GM18511 (cell line): ENCODE results near the gene RASA4B.
A peak's percentile ranks its signal among the peaks of the same experiment; 100 is the strongest.
"Not testable (repeated sequence)": the region's sequence is repeated elsewhere in the genome, so short reads cannot be mapped to it uniquely, and the experiment has no call there.

ENCODE experiments used
- ATAC-seq: cut with Tn5 transposase; IDR thresholded peaks from one replicate; pipeline ENCODE4 v1.9.1; 2021; ENCODE audit warnings: mild to moderate bottlenecking, moderate library complexity; ENCODE audit not compliant: unreplicated experiment

Gene RASA4B

DNA sequence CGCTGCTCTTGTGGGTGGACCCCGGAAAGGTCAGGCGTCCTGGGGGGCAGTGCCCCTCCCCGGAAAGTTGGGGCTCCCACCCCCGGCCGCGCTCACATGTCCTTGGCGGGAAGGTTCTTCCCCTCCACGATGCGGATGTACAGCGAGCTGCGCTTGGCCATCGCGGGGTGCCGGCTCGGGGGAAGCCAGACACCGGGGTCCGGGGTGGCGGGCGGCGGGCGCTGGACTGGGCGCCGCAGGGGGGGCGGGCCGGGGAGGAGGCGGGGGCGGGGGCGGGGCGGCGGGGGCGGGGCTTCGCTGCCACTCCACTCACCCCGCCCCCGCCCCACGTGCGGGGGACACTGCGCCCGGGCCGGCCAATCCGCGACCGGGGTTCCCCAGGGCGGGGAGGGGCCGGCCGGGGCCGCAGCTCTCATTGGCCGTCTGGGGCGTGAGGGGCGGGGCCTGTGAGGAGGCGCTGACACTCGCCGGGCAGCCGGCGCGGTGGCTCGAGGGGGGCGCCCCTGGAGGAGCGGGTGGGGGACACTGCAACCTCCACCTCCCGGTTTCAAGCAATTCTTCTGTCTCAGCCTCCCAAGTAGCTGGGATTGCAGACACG lies at the start of gene RASA4B:
TSS of gene RASA4B (minus strand) at position 228 of the 598 bp plus-strand sequence. CDS start at position 161, 67 bp downstream.
- ATAC-seq: peak; percentile 68

DNA sequence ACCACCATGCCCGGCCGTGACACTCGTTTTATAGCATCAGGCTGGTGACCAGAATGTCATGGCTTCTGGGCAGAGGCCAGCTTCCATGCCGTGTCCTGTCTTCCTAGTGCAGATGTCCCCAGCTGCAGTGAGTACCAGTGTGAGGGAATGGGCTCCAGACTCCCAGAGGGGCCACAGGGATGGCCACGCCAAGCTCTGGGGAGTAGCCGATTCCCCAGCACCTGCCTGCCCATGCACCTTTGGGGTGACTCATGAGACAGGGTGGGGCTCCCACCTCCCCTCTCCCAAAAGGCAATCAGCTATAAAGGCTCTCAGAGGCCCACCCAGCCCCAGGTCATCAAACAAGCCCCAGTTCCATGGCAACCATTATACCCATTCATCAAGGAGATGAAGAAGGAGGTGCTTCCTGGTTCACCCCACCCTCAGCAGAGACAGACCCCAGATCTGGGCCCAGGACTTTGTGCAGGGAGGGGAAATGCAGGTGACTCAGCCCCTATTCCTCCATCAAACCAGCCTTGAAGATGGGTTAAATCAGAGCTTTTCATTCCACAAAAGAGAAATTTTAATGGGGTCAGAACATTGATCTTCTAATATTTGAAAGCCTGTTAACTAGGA lies 33.3 kb upstream of the RASA4B start, which contains the start of gene SPDYE2:
TSS of gene SPDYE2 (plus strand) at position 419 of the 615 bp plus-strand sequence. CDS start 2,030 bp downstream, outside the sequence.
- not testable (repeated sequence) for ATAC-seq

DNA sequence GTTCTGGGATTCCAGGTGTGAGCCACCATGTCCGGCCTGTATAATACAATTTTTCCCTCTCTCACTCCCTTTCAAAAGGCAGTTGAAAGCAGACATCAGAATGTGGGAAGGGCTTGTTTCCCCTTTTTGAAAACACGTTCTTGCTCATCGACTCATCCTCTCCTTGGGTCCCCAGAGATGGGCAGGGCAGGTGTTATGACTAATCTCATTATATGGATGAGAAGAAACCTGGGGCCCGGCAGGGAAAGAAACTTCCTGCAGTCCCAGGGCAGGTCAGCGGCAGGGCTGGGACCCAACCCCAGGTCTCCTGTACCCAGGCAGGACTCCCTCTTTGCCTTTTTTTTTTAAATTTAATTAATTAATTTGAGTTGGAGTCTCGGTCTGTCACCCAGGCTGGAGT lies 28.8 kb upstream of the RASA4B start:
- peak; percentile 89 for ATAC-seq

DNA sequence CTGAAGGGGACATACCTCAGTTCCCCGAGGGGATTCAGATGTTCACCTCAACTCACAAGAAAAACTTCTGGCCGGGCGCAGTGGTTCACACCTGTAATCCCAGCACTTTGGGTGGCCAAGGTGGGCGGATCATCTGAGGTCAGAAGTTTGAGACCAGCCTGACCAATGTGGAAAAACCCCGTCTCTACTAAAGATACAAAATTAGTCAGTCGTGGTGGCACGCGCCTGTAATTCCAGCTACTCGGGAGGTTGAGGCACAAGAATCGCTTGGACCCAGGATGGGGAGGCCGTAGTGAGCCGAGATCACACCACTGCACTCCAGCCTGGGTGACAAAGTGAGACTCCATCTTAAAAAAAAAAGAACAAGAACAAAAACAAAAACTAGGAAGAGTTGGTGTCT lies 27.7 kb upstream of the RASA4B start:
- ATAC-seq: not testable (repeated sequence)

DNA sequence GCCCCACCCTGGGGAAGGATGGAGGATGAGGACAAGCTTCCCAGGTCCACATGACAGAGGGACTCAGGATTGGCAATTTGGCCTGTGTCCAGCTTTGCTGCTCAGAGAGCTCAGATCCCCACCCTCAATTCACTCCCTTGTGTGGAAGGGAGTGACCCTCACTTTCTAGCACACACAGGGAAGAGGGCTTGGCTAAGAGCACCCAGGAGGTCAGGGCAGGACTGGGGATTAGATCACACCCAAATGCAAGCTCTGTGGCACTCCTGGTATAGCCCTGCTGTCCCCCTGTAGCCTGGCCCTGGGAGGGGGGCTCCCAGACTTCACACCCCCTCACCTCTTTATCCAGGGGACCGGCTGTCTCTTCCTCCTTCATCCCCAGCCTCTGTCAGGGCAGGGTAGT lies 26.8 kb upstream of the RASA4B start:
- not testable (repeated sequence) for ATAC-seq

DNA sequence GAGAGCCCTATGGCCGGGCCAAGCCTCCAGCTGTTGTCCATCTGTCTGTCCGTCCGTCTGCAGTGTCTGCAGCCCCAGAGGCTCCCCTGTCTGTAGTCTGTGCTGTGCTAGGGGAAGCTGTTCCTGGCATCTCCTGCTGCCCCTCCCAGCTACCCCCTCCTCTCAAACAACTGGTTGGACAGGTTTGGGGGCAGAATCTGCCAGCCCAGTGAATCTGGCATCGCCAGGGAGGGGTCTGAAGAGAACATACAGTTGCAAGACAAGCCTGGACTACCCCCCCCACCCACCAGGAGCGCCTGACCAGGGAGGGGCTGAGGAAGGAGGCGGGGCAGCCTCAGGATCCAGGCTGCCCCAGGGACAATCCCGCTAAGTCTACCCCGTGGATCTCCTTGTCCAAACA lies 26.0 kb upstream of the RASA4B start, which contains the start of gene UPK3BL2:
TSS of gene UPK3BL2 (minus strand) at position 101 of the 400 bp plus-strand sequence. CDS start at position 41, 60 bp downstream.
- ATAC-seq: not testable (repeated sequence)

DNA sequence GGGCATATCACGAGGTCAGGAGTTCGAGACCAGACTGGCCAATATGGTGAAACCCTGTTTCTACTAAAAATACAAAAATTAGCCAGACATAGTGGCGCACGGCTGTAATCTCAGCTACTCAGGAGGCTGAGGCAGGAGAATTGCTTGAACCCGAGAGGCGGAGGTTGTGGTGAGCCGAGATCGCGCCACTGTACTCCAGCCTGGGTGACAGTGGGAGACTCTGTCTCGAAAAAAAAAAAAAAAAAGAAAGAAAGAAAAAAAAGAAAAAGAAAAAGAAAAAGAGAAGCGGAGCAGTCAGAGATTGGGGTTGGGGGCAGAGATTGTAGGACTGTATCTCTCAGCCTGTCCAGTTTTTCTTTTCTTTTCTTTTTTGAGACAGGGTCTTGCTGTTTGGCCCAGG lies 25.2 kb upstream of the RASA4B start:
- ATAC-seq: not testable (repeated sequence)

DNA sequence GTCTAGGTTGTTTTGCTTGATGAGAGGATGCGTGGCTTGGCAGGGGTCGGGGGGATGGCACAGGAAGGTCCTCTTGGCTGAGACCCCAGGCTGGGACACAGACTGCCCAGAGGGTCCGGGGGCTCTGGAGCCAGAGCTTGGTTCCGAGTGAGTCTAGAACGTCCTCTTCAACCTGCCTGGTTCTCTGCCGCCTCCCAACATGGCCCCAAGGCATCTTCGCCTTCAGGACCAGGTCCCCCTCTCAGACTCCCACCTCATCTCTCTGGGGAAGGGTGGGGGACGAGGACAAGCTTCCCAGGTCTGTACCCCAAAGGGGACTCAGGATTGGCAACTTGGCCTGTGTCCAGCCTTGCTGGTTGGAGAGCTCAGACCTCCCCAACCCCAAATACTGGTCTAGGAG lies 24.5 kb upstream of the RASA4B start:
- ATAC-seq: not testable (repeated sequence)

DNA sequence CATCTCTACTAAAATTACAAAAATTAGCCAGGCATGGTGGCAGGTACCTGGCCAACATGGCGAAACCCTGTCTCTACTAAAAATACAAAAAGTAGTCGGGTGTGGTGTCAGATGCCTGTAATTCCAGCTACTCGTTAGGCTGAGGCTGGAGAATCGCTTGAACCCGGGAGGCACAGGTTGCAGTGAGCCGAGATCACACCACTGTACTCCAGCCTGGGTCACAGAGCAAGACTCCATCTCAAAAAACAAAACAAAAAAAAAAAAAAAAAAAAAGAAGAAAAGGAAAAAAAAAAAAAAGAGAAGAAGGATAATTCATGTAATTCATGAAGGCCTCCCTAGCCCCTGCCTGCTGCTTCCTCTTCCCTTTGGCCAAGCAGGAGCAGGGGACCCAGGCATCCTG lies 23.0 kb upstream of the RASA4B start:
- ATAC-seq: not testable (repeated sequence)

DNA sequence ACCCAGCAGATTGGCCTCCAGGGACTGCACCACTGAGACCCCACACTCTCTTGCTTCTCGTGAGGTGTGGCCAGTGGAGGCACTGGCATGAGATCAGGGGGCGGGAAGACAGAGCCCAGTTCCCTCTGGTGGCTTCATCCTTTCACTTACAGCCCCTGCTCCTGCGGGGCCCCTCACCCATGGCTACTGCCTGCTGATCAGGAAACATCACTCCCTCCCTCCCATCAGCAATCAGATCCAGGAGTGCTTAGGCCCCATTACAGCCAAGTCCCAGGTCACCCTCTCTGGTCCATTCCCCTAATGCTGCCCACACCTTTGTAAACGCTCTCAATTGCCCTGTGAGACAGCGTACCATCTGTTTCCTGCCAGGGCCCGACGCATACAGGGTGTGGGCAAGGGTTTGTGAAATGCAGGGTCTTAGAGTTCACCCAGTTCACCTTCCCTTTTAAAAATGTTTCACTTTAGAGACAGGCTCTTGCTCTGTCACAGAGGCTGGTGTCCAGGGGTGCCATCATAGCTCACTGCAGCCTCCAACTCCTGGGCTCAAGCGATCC lies 17.6 kb upstream of the RASA4B start:
- not testable (repeated sequence) for ATAC-seq

DNA sequence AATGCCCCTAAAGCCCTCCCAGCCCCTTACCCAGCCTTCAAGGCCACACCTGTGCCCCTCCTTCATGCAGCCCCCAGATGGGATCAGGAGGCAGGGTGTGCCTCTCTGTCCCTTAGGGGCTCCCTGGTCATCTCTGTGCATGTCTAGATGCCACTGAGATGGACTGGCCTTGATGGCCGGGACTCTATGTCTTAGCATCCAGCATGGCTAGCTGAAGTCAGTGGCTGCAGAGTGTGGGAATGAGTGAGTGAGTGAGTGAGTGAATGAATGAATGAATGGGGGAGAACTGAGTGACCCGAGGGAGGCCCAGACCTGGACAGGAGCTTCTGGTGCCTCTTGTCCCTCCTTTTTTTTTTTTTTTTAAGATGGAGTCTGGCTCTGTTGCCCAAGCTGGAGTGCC lies 14.6 kb upstream of the RASA4B start:
- ATAC-seq: not testable (repeated sequence)

DNA sequence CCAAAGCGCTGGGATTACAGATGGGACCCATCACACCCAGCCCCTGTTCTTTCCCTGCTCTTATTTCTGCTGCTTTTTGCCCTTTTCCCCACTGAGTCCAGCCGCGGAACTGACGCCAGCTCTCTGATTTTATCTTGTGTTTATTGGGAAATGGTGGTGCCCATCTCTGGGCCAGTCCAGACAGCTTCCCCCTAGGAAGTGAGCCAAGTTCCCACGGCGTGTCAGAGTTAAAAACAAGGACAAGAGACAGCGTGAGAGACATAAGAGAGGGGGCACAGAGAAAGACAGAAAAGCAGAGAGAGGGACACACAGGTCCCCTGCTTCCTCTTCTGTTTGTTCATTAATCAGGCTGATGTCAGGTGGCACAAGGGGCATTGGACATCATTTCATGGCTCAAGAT lies 14.0 kb upstream of the RASA4B start:
- not testable (repeated sequence) for ATAC-seq

DNA sequence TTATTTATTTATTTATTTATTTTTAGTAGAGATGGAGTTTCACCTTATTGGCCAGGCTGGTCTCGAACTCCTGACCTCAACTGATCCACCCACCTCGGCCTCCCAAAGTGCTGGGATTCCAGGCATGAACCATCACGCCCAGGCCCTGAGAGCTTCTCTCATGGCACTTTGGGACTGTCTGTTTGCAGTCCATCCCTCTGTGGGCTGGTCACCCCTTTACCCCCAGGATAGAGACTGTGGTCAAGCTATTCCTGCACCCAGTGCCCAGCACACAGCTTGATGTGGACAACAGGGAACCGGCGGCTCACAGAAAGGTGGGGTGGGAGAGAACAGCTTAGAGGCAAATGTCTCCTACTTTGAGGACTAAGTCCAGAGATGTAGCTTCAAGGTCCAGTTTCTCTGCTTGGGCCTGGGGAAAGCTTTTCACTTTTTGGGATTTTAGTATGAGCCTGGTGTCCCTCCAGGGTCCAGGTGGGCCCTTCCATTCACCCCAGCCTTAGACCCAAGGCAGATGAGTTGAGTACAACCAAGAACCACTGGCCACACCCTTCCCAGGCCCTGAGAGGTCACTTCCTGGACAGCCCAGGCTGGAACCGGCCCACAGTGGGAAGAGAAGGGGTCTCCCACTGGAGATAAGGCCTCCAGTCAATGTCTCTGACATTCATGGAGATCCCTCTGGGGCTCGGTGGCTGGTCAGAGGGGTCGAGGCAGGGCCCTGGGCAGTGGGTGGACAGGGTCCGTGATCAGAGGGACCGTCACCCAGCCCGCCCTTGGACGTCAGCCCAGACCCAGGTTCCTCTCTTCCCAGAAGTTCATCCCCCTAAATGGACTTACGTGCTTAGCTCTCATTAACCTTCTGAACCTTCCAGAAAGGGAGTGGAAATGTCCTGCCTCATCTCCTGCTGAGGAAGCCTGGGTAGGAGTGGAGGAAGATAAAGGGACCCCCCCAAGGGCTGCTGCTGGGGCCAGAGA lies 10.5 kb upstream of the RASA4B start:
- not testable (repeated sequence) for ATAC-seq

DNA sequence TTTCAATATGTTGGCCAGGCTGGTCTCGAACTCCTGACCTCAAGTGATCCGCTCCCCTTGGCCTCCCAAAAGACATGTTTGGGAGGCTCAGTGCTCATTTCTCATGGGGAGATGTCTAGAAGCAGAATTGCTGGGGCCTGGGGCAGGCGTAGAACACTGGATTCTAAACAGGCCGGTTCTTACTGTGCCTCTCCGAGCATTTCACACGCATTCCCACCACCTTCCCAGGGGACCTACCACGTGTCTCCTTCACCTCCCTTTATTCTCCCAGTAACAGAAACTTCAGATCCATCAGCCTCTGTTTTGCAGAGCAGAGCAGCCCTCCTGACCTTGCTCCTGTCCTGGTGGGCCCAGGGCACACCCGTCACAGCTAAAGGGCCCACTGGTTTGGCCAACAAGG lies 9.6 kb upstream of the RASA4B start:
- not testable (repeated sequence) for ATAC-seq

DNA sequence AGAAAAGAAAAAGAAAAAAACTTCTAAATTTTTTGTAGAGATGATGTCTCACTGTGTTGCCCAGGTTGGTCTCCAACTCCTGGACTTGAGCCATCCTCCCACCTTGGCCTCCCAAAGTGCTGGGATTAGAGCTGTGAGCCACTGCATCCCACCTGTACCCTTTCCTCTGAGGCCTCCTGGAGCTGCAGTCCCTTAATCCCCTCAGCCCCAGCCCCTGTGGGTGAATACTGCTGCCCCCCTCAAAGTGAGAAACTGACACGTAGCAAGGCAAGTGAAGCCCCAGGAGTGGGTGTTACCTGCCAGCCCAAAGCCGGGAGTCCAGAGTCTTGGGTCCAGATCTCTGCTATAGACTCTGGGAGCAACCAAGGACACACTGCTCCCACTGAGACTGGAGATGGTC lies 7.2 kb upstream of the RASA4B start:
- ATAC-seq: not testable (repeated sequence)

DNA sequence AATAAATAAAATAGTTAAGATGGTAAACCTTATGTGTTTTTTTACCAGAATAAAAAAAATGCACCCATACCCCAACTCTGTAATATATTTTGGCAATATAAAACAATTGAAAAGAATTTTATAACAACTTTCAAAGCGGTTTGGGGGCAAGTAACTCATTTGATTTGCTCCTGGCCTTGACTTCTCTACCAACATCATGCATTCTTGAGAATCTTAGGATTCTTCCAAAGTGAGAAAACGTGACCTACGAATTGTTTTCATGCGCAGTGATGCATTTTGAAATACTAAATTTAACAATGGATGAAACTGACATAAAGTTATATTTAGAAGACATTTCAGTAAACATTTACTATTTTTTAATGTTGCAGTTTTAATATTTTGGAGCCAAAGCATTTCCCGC lies 3.2 kb upstream of the RASA4B start:
- ATAC-seq: not testable (repeated sequence)

DNA sequence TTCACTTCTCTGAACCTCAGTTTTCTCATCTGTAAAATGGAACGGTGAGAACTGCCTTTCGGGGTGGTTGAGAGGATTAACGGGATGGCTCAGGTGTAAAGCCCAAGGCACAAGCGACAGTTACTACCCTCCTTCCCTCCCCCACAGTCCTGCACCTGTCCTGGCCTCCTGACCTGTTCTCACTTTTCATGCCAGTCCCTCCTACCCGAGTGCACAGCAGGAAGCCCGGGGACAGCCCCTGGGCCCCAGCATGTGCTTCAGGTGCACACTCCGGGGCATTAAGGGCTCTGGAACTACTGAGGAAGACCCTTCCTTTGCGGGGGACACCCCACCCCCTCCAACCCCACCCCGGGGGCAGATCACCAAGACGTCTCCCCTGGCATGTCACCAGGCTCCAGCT lies 626 bp downstream of the RASA4B start:
- not testable (repeated sequence) for ATAC-seq

DNA sequence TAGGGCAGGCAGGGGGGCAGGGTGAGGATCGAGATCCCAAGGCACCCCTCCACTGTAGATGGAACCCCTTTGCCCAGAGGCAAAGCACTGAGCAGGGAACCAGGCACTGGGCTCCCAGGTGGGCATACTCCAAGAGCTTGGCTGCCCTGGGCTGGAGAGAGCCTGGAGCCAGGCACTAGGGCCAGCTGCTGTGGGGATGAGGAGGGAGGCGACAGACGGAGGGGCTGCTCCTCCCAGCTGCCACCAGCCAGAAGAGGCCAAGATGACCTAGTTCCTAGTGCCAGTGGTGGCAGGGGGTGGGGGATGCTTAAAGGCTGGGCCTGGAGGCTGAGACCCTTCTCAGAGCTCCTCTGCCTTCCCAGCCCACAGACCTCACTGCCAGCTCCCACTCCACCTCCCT lies 1.7 kb downstream of the RASA4B start:
- not testable (repeated sequence) for ATAC-seq

DNA sequence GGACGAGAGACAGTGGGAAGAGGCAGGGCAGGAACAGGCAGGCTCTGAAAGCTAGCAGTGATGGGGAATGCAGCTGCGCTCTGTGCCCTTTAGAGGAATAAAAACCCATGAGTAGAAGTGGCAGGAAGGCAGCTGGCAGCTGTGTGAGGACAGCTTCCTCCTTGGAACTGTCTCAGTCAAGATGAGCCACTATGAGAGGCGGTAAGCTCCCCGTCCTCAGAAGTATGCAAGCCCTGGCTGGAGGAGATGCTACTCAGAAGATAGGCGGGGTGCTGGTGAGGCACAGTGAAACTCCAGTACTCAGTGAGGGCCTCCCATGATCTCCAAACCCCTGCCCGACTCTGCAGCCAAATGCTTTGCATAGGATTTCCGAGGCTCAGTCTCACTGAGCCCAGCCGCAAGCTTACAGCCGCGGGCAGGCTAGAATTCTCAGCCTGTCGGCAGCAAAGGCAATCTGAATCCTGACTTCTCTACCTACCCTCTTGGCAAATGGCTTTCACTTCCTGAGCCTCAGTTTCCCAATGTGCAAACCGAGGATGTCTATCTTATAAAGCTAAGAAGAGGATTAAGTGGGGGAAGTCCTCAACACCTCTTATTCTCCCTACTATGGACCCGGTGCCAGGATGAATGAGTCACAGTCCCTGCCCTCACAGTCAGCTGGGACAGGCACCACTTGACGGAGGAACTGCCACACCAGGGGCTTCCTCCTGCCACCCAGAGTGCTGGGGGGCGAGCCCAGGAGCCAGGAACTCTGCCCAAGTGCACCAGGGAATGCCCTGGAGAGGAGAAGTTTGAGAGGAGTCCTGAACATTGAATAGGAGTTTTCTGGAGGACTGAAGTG lies 2.5 kb downstream of the RASA4B start:
- peak; percentile 72 for ATAC-seq

DNA sequence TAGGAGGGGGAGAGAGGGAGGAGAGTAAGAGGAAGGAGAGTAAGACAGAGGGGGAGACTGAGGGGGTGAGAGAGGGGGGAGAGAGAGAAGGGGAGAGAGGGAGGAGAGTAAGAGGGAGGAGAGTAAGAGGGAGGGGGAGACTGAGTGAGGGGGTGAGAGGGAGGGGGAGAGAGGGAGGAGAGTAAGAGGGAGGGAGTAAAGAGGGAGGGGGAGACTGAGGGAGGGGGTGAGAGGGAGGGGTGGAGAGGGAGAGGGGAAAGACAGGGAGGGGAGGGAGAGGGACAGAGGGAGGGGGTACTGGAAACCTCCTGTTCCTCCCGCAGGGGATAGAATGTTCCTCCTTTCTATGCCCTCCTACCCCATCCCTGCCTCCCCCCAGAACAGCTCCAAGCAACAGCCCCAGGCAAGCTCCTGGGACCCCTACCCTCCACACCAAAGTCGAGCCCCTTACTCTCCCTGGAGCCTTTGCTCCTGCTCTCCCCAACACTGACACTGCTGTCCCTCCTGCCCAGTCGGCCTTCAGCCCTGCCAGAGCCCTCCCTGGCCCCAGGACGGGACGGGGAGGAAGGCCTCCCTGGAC lies 4.8 kb downstream of the RASA4B start:
- ATAC-seq: not testable (repeated sequence)
